ENCODE measurements around the gene SUN1. TPM values are rescaled to one million over a fixed set of nuclear protein-coding genes. Genes with fewer than 3 reads are reported as not detected.
"Not testable (repeated sequence)": the region's sequence is repeated elsewhere in the genome, so short reads cannot be mapped to it uniquely, and the experiment has no call there.

The SUN1 gene
- total RNA-seq, 1 donor from 2014 or later = 208 TPM

DNA sequence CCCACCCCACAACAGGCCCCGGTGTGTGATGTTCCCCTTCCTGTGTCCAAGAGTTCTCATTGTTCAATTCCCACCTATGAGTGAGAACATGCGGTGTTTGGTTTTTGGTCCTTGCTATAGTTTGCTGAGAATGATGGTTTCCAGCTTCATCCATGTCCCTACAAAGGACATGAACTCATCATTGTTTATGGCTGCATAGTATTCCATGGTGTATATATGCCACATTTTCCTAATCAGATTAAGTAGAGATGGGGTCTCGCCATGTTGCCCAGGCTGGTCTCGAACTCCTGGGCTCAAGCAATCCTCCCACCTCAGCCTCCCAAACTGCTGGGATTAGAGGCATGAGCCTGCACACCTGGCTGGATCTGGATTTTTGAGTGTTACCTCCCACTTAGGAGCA is 28.5 kb upstream of the SUN1 start:
- not testable (repeated sequence) for DNase-seq (ENCODE audit: extremely low read depth, low read depth, low spot score)

DNA sequence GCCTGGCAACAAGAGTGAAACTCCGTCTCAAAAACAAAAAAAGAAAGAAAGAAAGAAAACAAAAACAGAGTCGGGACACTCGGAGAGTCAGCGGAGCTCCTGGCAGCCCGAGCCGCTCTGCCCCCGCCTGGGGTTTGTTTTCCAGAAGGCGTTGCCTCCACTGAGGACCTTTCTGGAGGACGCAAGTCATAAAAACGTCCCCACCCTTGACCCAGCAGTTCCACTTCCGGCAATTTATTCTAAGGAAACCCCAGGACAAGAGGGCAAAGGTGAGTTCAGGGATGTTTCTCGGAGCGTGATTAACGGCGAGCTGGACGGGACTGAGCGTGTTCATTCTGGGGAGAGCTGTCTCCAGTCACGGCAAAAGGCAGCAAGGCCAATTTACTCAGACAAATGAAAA is 27.0 kb upstream of the SUN1 start:
- DNase-seq (ENCODE audit: extremely low read depth, low read depth, low spot score) = no peak

DNA sequence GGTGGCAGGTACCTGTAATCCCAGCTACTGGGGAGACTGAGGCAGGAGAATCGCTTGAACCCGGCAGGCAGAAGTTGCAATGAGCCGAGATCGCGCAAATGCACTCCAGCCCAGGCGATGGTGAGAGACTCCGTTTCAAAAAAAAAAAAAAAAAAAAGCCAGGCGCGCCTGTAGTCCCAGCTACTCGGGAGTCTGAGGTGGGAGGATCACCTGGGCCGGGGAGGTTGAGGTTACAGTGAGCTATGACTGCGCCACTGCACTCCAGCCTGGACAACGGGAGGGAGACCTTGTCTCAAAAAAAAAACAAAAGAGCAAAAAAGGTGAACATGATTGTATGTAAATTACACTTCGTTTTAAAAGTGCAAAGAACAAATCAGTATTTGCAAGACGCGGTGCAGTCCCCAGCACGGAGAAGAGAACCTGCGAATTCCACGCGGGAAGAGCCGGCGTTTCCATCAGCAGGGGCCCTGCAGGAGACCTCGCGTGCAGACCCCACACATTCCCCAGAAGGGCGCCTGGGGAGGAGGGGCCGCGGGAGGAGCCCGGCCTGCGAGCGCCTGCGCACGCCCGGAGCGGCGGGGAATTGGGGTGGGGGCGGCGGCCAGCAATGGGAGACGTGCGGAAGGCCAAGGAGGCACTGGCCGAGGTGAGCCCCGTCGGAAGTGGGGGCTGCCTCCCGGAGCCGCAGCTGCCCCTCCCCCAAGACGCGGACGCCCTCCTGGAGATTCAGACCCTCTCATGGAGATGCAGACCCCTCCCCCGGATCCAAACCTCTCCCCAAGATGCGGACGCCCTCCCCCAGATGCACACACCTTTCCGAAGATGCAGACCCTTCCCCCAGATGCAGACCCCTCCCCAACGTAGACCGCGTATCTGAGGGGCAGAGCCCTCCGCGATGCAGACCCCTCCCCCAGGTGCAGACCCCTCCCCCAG is 16.7 kb upstream of the SUN1 start:
- DNase-seq (ENCODE audit: extremely low read depth, low read depth, low spot score) = no peak

DNA sequence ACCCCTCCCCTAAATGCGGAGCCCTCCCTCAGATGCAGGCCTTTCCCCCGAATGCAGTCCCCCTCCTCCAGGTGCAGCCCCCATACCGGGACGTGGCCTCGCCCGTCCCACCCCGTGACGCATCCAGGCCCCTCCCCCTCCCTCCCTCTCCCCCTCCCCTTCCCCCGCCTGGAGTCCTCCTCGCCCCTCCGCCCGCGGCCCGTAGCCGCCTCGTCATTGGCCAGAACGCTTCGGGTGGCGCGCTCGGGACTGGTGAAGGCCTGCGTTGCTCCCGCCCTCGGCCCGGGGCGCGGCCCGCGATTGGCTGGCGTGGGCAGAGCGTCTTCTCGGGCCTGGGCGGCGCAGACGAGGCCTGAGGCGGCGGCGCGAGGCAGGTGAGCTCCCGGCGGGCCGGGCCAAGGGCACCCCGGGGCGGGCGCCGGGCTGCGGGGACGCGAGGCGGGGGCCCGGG is 16.0 kb upstream of the SUN1 start:
- DNase-seq (ENCODE audit: extremely low read depth, low read depth, low spot score) = no peak

DNA sequence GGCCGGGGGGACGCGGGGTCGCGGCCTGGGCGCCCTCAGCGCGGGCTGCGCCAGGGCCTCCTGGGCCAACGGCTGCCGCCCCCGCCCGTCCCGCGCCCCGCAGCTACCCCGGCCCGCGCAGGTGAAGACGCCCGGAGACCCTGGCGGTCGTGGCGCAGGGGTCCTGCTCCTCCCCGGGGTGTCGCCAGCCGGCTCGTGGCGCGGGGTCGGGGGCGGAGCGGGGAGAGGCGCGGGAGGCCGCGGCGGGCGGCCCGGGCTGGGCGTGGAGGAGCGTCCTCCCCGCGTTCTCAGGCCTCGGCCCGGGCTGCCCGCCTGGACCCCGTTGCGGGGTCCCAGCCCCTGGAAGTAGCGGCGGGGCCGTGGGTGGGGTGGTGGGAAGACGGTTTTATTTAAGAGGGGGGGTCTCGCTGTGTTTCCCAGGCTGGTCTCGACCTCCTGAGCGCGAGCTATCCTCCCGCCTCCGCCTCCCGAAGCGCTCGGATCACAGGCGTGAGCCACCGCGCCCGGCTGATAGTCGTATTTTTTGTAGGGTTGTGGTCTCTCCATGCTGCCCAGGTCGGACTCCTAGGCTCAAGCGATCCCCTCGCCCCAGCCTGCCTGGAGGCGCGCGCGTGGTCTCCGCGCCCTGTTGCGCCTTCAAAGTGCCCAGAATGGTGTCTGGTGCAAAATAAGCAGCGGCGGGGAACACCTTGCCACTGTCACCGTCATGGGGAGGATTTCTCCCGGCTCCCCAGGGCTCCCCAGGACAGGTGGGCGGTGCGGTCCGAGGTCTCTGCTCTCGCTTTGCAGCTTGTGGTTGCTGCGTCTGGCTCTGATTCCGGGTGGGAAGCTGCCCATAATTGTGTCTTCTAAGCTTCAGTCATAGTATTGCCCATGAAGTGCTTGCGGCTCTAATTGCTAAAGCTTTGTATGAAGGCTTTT is 15.3 kb upstream of the SUN1 start:
- no peak for DNase-seq (ENCODE audit: extremely low read depth, low read depth, low spot score)

DNA sequence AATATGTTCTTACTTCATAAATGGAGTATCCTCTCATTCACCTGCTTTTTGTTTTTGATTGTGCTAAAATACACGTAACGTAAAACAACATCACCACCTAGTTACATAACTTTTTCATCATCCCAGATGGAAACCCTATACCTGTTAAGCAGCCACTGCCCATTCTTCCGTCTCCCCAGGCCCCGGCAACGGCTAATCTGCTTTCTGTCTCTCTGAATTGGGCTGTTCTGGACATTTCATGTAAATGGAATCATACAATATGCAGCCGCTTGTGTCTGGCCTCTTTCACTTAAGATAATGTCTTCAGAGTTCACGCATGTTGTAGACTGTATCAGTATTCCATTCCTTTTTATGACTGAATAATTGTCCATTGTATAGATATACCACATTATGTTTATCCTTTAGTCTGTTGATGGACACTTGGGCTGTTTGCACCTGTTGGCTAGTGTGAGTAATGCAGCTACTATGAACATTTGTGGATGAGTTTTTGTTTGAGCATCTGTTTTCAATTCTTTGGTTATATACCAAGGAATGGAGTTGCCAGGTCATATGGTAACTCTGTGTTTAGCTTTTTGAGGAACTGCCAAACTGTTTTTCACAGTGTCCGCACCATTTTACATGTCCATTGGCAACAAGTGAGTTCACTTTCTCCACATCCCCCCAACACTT is 14.1 kb upstream of the SUN1 start:
- DNase-seq (ENCODE audit: extremely low read depth, low read depth, low spot score) = no peak

DNA sequence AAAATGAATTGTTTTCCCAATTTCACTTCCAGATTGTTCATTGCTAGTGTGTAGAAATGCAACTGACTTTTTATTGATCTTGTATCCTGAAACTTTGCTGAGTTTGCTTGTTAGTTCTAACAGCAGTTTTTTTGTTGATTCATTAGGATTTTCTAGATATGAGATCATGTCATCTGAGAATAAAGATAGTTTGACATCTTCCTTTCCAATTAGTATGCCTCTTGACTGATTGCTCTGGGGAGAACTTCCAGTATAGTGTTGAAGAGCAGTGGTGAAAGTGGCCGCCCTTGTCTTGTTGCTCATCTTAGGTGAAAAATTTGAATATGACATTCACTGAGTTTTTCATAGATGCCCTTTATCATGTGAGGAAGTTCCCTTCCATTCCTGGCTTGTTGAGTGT is 11.9 kb upstream of the SUN1 start:
- no peak for DNase-seq (ENCODE audit: extremely low read depth, low read depth, low spot score)

DNA sequence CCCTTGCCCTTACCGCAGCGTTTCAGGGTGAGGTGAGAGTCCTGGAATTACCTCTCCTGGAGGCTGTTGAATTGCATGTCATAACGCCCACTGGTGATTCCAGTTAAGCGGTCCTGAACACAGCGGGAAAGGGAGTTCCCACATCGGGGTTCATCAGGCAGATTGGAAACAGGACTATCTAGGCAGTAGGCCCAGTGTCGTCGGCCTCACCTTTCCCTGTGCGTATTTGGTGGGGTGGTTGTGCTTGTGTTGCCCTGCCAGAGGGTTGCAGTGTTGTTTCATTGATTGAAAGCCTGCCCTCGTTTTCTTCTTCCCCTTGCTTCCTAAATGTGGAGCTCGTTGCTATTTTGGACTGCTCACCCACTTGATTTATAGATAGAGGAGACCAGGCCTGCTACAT is 10.6 kb upstream of the SUN1 start:
- DNase-seq (ENCODE audit: extremely low read depth, low read depth, low spot score) = no peak

DNA sequence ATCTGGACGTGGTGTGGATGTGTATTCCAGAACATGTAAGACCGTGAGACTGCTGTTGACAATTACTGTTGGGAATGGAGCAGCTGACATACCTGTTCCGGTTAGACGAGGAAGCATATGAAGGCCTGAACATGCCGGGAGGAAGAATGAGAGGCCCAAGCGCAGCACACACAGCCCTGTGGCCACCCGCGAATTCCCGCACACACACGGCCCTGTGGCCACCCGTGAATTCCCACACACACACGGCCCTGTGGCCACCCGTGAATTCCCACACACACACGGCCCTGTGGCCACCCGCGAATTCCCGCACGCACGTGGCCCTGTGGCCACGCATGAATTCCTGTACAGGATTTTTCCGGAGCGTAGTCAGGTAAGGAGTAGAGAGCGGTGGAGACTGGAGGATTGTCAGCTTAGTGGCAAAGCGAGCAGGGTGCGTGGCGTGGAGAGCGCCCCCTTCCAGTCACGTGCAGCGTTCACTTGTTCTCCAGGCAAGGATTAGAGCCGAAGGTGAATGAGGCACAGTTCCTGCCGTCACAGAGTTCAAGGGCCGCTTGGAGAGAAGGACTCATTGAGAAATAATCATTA is 9.5 kb upstream of the SUN1 start:
- no peak for DNase-seq (ENCODE audit: extremely low read depth, low read depth, low spot score)

DNA sequence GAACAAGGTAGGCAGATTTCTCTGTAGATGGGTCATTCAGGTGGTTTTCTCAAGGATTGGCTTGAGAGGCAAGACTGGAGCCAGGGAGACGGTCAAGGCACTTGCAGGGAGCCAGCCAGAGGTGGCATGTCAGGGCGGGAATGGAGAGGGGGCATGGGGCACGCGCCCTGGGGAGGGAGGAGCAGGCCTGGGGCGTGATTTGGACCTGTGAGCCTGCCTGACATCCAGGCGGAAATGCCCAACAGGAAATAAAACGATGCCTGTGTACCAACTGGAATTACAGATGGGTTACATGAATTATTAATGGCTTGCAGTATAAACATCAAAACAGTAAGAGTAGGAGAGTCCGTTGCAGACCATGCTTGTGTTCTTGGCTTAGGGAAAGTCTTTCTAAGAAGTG is 8.6 kb upstream of the SUN1 start:
- DNase-seq (ENCODE audit: extremely low read depth, low read depth, low spot score) = no peak

DNA sequence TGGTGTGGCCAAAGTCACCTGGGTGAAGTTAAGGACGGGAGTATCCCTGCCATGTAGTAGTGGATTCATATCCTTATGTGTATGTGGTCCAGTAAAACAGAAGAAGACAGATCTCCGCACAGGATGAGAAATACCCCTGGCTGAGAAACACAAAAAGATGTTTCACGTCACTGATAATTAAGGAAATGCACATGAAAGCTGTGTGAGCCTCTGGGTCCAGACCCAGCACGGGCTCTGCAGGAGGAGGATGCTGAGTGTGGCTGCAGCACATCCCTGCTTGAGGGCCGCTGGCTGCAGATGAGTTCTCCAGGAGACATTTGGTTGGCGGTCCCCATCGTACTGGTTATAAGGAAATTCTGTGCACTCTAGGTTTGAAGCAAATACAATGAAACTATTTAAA is 8.2 kb upstream of the SUN1 start:
- no peak for DNase-seq (ENCODE audit: extremely low read depth, low read depth, low spot score)

DNA sequence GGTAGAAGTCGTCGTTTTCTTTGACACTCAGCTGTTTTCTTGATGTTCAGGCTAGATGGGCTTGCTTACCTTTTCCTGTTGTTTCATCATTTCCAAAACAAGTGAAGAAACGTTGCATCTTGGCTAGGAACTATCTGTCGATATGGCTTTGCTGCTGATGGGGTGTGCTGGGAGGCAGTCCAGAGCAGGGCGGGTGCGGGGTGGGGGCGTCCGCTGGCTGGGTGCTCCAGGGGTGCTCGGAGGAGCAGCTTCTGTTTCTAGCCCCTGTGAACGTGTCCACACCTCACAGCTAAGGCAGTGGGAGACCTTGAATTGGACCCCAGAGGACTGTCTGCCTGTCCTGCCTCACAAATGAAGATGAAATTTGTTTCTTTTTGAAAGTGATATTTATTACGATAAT is 7.6 kb upstream of the SUN1 start:
- no peak for DNase-seq (ENCODE audit: extremely low read depth, low read depth, low spot score)

DNA sequence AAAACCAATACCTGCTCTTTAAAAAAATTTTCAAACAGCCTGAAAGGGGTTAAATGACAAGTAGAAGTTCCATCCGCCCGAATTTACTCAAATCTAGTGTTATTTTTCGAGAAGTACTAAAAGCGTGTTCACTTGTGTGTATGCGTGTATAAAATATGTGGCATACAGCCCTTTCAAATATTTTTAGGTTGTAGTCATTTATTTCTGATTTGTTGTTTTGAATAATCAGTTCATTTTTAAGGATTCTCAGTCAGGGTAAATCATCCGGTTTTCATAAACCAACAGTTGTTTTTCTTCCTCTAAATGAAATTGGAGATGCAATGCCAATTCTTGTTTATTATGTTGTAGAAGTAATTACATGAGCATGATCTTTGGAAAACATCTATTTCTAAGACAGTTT is 6.9 kb upstream of the SUN1 start:
- DNase-seq (ENCODE audit: extremely low read depth, low read depth, low spot score) = no peak

DNA sequence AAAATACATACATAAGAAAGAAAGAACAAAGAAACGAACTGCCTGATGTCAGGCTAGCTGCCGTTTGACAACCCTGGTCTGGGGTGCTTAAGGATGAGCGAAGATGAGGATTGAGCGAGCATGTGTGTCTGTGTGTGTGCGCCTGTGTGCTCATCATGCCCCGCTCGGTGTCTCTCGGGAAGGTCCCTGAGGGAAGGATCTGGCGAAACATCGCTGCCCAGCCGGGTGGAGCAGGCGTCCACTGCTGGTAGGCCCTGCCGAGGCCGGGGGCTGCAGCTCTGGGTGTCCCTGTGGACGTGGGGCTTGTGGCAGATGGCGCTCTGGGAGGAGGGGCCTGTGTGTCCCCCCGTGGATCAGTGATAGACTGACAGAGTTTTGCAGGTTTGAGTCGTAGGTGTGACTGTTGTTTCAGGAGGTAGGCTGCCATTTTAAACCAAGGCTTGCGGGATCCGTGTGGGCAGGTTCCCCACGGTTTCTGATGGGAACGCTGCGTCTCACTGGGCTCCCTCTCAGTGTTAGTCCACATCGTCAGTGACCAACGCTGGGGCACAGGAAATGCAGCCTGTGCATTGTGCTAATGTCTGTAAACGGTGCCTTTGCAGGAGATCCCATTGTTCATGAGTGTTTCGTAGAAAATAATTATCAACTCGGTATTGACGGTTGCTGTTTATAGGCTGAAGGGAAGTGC is 5.9 kb upstream of the SUN1 start:
- no peak for DNase-seq (ENCODE audit: extremely low read depth, low read depth, low spot score)

DNA sequence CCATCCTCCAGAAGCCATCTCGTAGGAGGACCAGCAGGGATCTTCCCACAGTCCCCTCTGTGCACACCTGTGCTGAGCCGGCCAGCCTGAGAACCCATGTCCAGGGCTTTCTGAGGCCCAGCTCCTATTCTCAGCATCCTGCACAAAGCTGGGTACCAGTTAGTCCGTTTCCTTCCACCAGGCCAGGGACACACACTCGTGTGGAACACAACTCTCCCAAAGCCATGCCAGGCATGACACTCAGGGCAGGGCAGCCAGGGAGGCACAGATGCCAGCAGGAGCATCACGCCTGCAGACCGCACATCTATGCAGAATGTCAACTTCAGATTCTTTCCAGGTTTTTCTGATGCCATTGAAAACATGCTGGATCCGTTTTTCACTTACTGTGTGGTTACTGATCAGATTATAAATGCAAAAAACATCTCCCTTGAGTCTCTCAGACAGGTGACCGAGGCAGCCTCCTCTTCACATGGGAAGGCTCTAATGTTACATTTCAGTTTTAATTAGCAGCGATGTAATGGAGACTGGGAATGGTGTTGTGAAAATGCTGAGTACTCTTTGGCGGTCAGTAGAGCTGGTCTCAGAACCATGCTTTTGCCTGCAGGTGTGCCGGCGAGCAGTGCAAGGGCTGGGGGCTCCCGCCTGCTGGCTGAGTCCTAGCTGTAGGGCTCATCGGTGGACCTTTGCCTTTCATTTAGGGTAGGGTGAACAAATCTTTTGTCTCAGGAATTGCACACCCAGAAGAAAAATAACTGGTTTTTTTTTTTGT is 3.3 kb upstream of the SUN1 start:
- DNase-seq (ENCODE audit: extremely low read depth, low read depth, low spot score) = no peak

DNA sequence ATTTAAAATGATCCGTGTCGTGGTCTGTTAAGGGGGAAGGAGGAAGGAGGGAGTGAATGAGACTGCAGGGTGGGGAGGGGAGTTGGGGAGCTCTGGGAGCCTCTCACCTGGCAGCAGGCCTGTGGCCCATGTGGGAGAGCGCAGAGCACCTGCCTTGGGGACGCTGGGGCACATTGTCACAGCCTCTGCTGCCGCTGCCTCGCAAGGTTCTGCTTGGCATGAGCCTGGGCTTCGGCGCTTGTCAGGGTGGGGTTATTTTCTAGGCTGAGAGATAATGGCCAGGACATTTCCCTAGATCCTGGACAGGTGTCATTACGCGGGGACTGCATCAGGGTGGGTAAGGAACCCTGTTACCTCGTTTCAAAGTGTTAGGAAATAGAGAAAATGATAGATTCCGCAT is 2.2 kb upstream of the SUN1 start:
- no peak for DNase-seq (ENCODE audit: extremely low read depth, low read depth, low spot score)

DNA sequence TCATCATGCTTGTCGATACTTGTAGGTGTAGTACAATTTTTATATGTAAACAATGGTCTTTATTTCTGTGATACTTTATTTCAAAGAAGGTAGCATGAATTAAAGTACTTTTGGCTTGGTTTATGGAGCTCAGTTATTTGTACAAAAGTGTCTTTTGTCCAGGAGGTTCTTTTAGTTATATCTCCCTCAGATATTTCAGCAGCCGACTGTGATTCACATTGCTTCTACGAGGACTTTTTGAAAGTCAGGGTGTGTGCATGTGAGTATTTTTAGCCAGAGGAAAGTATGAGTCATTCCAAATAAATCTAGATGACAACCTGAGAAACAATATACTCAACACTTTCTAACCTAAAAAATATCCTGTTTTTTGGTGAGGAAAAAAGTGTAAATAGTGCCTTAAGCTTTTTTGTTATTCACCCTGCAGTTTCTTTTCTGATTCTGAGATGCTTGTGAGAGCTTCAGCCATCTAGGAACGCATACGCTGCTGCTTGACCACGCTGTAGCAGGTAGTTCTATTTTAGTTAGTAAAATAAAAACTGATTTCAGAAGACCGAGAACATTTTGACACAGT is 595 bp upstream of the SUN1 start:
- peak; percentile 82 for DNase-seq (ENCODE audit: extremely low read depth, low read depth, low spot score)

DNA sequence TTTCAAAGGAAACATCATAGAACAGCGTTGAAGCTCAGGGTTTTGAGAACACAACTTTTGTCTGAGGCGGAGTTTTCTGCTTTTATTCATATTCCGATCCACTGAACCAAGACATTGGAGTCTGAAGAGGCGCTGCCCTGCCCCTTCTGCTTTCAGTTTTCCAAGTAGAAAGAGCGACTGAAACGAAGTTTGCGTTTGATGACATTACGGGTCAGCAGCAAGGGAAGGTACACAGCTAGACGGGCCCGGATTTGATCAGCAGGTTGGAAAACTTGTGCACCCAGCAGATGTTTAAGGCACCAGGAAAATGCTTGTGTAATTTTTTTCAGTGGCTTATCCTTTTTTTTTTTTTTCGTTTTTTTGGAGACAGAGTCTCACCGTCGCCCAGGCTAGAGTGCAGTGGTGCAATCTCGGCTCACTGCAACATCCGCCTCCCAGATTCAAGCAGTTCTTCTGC is 720 bp downstream of the SUN1 start:
- DNase-seq (ENCODE audit: extremely low read depth, low read depth, low spot score) = no peak
